ENCODE measurements around the gene LONP1. TPM values are rescaled to one million over a fixed set of nuclear protein-coding genes. Genes with fewer than 3 reads are reported as not detected.
"Not testable (repeated sequence)": the region's sequence is repeated elsewhere in the genome, so short reads cannot be mapped to it uniquely, and the experiment has no call there.

Gene LONP1
- total and polyA plus RNA-seq, 12 donors = 177 to 523 (median 373) TPM

DNA sequence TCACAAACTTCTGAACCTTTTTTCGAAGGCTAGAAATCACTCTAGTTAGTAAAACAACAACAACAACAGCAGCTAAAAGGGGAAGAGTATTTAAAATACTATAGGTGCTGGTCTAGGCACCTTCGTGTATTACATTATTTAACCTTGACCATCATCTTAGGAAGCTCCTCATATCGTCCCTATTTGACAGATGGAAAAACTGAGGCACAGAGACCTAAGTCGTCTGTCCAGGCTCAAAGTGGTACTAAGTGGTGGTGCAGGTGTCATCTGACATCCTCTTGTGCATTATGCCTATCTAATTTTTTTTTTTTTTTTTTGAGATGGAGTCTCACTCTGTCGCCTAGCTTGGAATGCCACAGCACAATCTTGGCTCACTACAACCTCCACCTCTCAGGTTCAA lies 29.6 kb upstream of the LONP1 start:
- H3K27me3 ChIP-seq = no peaks in the 10 kb centered on the region
- no peak overlapping the region for H3K27ac ChIP-seq
- intact Hi-C loops (cut with DNase I) = no loop called here
- H3K4me1 ChIP-seq (replicated peaks in 1 of 2) = no peaks in the 10 kb centered on the region
- H3K4me3 ChIP-seq = no peak overlapping the region
- TF ChIP-seq, protein P1, sequence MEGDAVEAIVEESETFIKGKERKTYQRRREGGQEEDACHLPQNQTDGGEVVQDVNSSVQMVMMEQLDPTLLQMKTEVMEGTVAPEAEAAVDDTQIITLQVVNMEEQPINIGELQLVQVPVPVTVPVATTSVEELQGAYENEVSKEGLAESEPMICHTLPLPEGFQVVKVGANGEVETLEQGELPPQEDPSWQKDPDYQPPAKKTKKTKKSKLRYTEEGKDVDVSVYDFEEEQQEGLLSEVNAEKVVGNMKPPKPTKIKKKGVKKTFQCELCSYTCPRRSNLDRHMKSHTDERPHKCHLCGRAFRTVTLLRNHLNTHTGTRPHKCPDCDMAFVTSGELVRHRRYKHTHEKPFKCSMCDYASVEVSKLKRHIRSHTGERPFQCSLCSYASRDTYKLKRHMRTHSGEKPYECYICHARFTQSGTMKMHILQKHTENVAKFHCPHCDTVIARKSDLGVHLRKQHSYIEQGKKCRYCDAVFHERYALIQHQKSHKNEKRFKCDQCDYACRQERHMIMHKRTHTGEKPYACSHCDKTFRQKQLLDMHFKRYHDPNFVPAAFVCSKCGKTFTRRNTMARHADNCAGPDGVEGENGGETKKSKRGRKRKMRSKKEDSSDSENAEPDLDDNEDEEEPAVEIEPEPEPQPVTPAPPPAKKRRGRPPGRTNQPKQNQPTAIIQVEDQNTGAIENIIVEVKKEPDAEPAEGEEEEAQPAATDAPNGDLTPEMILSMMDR (IDR thresholded peaks at IDR 0.05) = no peak
- H3K9me3 ChIP-seq (replicated peaks in 1 of 3) = no peaks in the 10 kb centered on the region
- H3K36me3 ChIP-seq (replicated peaks in 1 of 2) = no peaks in the 10 kb centered on the region
- no peak for DNase-seq
- 71 to 79% (median 76%) methylated on average over 5 of the region's 5 CpGs for WGBS, 4 donors

GRCh38 chr19:5748920-5749319 lies 29.0 kb upstream of the LONP1 start:
- H3K36me3 ChIP-seq (replicated peaks in 1 of 2); DNase-seq; H3K4me1 ChIP-seq (replicated peaks in 1 of 2); H3K4me3 ChIP-seq; H3K27ac ChIP-seq; H3K9me3 ChIP-seq (replicated peaks in 1 of 3); H3K27me3 ChIP-seq; intact Hi-C loops (cut with DNase I): not testable (repeated sequence)
- WGBS, 4 donors = 21 to 38% (median 36%) methylated on average over 6 of the region's 6 CpGs

GRCh38 chr19:5744999-5745398 lies 25.1 kb upstream of the LONP1 start:
- whole genome bisulfite sequencing, 4 donors = 78 to 91% (median 81%) methylated on average over 9 to 10 of the region's 10 CpGs
- DNase-seq, H3K27me3 ChIP-seq: not testable (repeated sequence)

DNA sequence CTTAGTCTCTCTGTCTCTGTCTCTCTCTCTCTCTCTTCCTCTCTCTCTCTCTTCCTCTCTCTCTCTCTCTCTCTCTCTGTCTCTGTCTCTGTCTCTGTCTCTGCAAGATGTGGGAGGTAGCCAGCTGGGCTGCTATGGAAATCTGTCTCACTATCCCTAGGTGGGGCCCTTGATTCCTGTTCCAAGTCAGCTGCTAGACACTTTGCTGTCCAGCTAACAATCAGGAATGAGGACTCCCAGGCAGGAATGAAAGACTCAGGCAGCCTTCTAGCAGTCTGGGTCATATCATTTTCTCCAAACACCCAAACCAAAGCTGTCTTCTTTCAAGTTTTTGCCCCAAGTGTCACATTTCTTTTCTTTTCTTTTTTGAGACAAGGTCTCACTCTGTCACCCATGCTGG lies 23.7 kb upstream of the LONP1 start:
- TF ChIP-seq, protein P1 (IDR thresholded peaks at IDR 0.05) = no peak
- TF ChIP-seq POLR2A (IDR thresholded peaks at IDR 0.05) = no peak
- H3K27ac ChIP-seq = no peak overlapping the region
- intact Hi-C loops (cut with DNase I) = no loop called here
- H3K27me3 ChIP-seq = no peaks in the 10 kb centered on the region
- no peaks in the 10 kb centered on the region for H3K36me3 ChIP-seq (replicated peaks in 1 of 2)
- no peaks in the 10 kb centered on the region for H3K4me1 ChIP-seq (replicated peaks in 1 of 2)
- DNase-seq = no peak
- H3K4me3 ChIP-seq = no peak overlapping the region
- no peaks in the 10 kb centered on the region for H3K9me3 ChIP-seq (replicated peaks in 1 of 3)

More at GRCh38 chr19:5744999-5745398, 25.1 kb upstream of the LONP1 start:
- intact Hi-C loops (cut with DNase I); H3K4me3 ChIP-seq; H3K36me3 ChIP-seq (replicated peaks in 1 of 2); H3K9me3 ChIP-seq (replicated peaks in 1 of 3); H3K4me1 ChIP-seq (replicated peaks in 1 of 2); H3K27ac ChIP-seq: not testable (repeated sequence)

DNA sequence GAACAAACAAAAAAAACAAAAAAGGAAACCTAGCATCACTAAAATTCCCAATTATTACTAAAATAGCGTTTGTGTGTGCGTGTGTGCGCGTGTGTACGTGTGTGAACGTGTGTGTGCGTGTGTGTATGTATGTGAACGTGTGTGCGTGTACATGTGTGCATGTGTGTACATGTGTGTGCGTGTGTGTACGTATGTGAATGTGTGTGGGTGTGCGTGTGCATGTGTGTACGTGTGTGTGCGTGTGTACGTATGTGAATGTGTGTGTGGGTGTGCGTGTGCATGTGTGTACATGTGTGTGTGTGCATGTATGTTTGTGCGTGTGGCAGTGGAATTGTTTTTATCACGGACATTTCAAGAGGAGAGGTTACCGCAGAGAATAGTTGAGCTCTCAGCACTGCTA lies 22.1 kb upstream of the LONP1 start:
- no peak overlapping the region for H3K27ac ChIP-seq
- TF ChIP-seq, protein P1 (IDR thresholded peaks at IDR 0.05) = no peak
- no peak for TF ChIP-seq POLR2A (IDR thresholded peaks at IDR 0.05)
- no peak for DNase-seq
- 80 to 86% (median 84%) methylated on average over 19 of the region's 19 CpGs for WGBS, 4 donors
- H3K36me3 ChIP-seq (replicated peaks in 1 of 2) = no peaks in the 10 kb centered on the region
- no peaks in the 10 kb centered on the region for H3K4me1 ChIP-seq (replicated peaks in 1 of 2)
- H3K27me3 ChIP-seq = no peaks in the 10 kb centered on the region
- no peaks in the 10 kb centered on the region for H3K9me3 ChIP-seq (replicated peaks in 1 of 3)
- intact Hi-C loops (cut with DNase I) = no loop called here
- H3K4me3 ChIP-seq = no peak overlapping the region
